ENCODE measurements around the gene PLEKHA6. TPM values are rescaled to one million over a fixed set of nuclear protein-coding genes. Genes with fewer than 3 reads are reported as not detected.

The PLEKHA6 gene
- total RNA-seq, 1 donor from 2014 or later, result 4.1 TPM

GRCh38 chr1:204308023-204308628, 51.6 kb downstream of the PLEKHA6 start:
- no peak for DNase-seq

DNA sequence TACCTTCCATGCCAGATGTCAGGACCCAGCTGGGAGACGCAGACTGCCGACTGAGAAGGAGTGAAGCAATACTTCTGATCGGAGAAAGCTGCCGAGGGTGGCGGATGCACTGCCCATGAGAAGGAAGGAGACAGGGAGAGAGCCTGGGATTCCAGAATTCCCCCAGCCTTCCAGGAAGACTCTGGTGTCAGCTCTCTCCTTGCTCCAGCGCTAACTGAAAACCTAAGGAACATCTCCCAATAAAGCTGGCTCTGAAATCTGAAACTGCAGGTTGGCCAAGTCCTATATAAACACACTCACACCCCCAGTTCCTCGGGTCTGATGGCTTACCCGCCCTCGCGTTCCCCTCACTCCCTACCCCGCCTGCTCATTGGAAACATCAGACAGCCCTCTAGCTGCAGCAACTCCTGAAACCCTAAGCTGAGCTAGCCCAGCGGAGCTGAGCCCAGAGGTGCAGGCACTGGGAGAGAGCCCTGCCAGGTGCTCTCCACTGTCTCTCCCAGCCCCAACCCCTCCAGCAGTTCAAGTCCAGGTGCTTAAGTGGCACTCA, 52.3 kb downstream of the PLEKHA6 start:
- DNase-seq, result peak; percentile 20

GRCh38 chr1:204306076-204306475, 53.7 kb downstream of the PLEKHA6 start:
- no peak for DNase-seq

GRCh38 chr1:204304067-204304466, 55.7 kb downstream of the PLEKHA6 start:
- DNase-seq, result no peak

DNA sequence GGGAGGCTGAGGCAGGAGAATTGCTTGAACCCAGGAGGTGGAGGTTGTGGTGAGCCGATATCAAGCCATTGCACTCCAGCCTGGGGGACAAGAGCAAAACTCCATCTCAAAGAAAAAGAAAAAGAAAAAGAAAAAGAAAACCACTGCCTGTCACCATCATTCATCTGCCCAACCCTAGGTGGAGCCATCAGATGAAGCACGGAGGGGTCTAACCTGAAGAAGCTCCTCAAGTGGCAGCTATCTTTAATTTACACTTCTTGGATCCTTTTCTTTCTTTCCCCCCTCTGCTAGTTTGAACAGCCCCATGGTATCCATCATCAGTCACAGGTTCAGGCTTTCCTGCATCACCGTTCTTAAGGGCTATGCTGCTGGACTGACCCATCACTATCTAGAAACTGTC, 57.0 kb downstream of the PLEKHA6 start:
- no peak for DNase-seq

- DNase-seq, result no peak
Measured at GRCh38 chr1:204301171-204301957, 58.4 kb downstream of the PLEKHA6 start.

- DNase-seq, result no peak
Measured at GRCh38 chr1:204299814-204300365, 59.8 kb downstream of the PLEKHA6 start.

DNA sequence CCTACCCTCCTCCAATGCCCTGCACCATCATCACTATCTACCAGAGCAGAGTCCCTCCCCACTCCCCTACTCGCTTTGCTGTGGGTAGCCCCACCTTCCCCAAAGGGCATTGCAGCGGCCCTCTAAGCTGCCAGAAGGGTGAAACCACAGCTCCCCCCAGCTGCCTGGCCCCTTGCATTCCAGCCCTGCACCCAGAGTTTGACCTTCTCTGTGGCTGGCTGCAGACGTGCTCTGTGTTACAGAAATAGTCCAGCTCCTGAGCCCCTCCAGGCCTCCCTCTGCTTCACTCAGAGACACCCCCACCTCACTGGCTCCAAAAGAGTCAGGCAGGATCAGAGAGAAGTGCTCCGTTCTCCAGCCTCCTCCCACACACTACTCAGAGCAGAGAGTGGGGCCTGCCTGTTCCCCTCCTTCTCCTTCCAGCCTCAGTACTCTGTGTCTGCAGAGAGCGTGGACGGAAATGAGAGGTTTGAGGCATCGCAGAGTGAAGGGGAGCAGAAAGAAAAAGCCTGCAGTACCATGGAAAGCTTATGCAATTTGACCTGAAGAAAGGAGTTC, 63.2 kb downstream of the PLEKHA6 start:
- DNase-seq, result peak; percentile 6

GRCh38 chr1:204295671-204296070, 64.1 kb downstream of the PLEKHA6 start:
- no peak for DNase-seq

GRCh38 chr1:204294357-204294756, 65.4 kb downstream of the PLEKHA6 start:
- DNase-seq, result peak; percentile 28

DNA sequence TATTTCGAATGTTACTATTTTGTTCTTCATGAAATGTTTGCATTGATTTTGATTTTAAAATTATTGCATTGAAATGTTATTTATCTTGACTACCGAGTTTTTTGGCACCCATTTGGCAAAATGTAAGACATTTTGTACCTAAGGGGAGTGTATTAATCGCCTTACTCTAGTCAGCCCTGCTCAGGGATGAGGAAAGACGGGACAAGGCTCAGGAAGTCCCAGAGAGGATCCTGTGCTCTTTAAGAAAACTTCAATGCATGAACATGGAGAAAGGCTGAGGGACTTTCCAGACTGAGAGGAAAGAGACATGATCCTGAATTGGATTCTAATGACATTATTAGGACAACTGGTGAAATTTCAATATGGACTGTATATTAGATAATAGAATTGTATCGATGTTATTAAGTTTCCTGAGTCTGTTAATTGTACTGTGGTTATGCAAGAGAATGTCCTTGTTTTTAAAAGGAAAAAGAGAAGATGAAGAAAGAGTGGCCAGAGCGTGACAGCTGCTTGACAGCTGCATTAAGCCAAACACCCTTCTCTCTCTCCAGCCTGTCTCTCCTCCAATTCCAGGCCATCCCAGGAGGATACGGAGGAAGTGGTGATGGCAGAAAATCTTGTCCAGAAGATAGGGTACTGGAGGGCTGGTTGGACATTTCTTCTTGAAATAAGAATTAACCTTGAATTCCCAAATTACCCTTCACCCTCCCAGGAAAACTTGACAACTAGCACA, 66.0 kb downstream of the PLEKHA6 start:
- peak; percentile 23 for DNase-seq

DNA sequence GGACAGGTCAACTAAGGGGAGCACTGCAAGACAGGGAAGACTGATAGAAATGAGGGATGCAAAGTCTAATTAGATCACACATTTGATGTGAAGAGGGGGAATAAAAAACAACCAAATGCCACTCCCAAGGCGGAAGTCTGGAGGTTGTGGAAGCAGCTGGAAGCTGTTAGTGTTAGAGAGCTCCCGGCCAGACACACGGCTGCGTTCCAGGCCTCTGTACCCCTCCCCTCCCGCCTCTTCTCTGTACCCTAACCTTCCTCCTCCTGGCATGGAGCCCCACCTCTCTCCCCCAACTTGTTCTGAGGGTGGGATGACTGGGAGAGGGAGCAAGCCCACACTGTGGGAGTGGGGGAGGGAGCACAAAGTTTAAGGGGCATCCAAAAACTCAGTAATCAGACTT, 67.0 kb downstream of the PLEKHA6 start:
- DNase-seq, result peak; percentile 11

DNA sequence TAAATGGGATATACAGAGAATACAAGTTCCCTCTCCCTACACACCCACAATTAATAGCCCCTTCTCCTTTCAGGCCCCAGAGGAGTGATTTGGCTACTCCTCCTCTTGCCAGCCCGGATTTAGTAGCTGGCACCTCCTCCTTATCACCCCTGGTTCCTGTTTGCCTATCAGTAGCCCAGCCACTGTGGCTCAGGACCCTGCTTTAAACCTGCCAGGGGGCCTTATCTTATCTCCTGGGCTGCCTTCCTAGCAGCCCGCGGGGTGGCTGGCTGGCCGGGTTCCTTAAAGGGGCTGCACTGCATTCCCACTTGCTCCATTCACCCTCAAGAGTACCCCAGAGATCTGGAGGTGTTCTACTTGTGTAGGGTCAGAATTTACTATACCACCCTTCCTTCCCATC, 70.4 kb downstream of the PLEKHA6 start:
- no peak for DNase-seq

DNA sequence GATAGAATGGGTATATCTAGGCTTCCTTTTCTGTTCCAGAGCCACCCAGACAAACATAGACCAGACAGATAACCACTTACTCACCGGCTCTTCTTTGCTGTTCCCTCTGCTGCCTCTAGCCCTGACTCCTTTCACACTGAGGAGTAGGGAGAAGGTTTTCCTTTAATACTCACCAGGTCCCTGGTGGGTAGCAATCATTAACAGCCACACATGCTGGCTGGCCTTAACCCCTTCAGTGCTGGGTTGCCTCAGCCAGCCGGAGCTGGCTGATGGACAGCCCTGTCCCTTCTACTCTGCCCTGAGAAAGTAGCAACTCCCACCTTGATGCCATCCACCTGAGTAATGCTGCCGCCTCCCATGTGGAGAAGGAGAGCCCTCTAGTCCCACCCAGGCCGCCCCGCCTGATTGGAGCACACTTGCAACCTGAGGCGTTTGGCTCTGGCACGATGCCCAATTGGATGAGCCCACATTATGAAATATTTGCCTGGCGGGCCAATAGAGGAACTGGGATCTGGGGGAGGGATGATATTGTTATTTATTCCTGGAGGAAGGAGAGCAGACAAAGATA, 71.6 kb downstream of the PLEKHA6 start:
- no peak for DNase-seq

DNA sequence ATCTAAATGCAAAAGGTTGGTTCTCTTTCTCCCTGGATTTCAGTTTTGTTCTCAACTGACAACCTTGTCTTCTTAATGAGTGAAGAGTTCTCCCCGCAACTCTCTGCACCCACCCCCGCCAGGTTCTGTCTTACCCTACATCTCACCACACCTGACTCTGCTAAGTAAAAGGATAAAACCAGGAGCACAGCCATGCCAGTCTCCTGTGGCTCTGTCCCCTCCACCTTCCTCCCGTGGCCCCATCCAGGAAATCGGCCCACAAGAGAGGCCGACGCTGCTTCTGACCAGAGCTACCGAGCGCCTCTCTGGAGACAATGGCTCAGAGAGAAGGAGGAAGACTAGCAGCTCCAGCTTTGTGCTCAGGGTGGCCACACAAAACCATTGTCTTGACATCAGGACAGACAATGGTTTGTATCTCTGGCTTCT, 72.2 kb downstream of the PLEKHA6 start:
- DNase-seq, result no peak

GRCh38 chr1:204286831-204287421, 72.8 kb downstream of the PLEKHA6 start:
- DNase-seq, result no peak

DNA sequence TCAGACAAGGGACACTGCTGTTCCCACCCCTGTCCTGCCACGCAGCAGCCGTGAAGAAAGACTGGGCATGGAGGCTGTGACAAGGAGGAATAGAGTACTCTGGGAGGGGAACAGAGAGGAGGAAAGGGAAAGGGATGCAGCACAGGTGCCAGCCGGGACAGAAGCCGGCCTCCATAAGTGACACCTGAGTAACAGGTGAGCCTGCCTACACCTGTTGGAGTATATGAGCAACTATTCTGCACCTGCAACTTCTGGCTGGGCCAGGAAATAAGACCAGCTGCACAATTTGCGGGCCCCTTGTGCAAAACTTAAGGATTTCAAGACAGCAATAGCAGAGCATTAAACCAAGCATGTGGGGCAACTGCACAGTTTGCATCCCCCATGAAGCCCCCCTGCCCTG, 73.4 kb downstream of the PLEKHA6 start:
- DNase-seq, result no peak

GRCh38 chr1:204285436-204286305, 74.1 kb downstream of the PLEKHA6 start:
- DNase-seq, result no peak

DNA sequence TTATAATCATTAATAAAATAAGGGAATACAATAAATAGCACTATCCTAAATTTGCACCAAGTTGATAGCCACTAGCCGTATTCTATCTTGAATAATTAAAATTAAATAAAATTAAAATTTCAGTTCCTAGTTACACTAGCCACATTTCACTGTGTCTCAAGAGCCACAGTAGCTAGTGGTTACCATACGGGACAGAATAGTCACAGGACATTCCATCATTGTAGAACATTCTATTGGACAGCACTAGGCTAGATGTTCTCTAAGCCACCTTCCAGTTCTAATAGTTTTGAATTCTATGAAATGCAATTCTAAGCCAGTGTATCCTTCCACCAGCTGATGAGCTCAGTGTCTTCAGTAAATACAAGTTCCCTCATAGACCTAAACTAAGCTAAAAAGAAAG, 74.8 kb downstream of the PLEKHA6 start:
- DNase-seq, result no peak

Data from skin of body (tissue), 2 donors.